KG1 (cell line): ENCODE data around the gene EDRF1.
"Not testable (repeated sequence)": the region's sequence is repeated elsewhere in the genome, so short reads cannot be mapped to it uniquely, and the experiment has no call there.

Experiments used
- DNase-seq: peaks from one replicate; lab custom pipeline; 2025; lab: John Stamatoyannopoulos, UW

EDRF1 gene

GRCh38 chr10:125719173-125720001 is at the start of gene EDRF1:
TSS of gene EDRF1 (plus strand) at chr10:125719709. CDS start at chr10:125719808, 99 bp downstream.
- DNase-seq, result peak; percentile 97

- DNase-seq, result no peak
Observed at GRCh38 chr10:125672884-125673283, 46.6 kb upstream of the EDRF1 start.

DNA sequence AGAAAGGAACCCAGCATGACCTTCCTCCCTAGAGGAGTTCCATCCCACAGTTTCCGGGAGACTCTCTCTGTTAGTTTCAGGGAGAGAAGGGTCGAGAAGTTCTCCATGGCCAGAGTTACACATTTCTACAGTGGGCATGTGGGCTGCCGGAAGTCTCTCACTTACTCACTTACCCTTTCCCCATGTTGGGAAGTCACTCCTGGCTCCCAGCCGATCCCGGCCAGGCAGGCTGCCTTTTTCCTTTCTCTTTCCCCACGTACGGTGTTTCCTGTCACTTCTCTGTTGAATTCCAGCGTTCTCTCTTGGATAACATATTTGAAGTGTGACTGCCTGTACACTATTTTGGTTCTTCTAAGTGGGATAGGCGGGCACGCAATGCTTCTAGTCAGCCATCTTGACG is 40.1 kb upstream of the EDRF1 start:
- DNase-seq, result no peak

- DNase-seq, result no peak
Observed at GRCh38 chr10:125683063-125683462, 36.4 kb upstream of the EDRF1 start, which contains the start of gene TEX36. TSS of gene TEX36 (minus strand) at chr10:125683163. CDS start at chr10:125682989, 174 bp downstream.

GRCh38 chr10:125683821-125684220 is 35.7 kb upstream of the EDRF1 start:
- DNase-seq, result no peak

DNA sequence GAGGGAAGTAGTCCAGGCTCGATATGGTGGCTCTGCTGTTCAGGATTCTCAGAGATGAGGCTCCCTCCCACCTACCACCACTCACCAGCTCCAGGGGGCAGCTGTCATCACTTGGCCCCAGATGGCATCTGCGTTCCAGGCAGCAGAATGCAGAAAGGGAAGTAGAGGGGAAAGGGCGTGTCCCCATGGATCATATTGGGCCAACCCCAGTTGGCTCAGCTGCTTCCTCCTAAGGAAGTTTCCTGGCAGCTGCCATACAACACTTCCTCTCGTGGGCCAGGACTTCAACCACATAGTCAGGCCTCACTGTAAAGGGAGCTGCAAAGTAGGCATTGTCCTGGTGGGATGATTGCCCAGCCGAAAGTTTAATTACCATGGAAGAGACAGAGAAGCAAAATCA is 34.9 kb upstream of the EDRF1 start:
- no peak for DNase-seq

- DNase-seq, result no peak
Observed at GRCh38 chr10:125687507-125688185, 31.9 kb upstream of the EDRF1 start.

DNA sequence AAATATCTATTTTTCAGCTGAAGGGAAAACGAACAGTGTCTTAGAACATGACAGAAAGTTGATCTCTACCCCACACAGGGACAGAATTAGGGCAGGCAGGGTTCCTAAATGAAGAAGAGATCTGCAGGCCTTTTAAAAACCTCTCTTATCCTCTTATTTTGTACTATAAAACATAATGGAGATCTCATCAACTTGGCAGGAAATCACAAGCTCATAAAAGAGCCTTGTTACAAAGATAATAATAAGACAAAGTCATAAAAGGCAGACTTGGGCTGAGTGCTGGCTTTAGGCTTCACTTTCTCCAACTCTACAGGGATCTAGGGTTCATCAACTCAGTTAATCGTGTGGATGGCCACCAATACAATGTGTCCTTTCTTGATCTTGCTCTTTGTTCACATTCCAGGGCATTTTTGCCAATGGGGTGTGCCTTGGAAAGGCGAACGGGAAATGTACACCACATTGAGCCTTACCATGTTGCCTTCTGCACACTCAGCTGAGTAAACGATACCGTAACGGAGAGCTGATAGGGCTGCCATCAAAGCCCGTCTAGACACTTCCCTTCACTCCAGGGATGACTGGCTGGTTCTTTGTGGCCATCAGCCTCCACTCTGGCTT is 29.4 kb upstream of the EDRF1 start:
- no peak for DNase-seq

- DNase-seq, result no peak
Observed at GRCh38 chr10:125691160-125691981, 28.1 kb upstream of the EDRF1 start.

- DNase-seq, result no peak
Observed at GRCh38 chr10:125692196-125692595, 27.3 kb upstream of the EDRF1 start.

DNA sequence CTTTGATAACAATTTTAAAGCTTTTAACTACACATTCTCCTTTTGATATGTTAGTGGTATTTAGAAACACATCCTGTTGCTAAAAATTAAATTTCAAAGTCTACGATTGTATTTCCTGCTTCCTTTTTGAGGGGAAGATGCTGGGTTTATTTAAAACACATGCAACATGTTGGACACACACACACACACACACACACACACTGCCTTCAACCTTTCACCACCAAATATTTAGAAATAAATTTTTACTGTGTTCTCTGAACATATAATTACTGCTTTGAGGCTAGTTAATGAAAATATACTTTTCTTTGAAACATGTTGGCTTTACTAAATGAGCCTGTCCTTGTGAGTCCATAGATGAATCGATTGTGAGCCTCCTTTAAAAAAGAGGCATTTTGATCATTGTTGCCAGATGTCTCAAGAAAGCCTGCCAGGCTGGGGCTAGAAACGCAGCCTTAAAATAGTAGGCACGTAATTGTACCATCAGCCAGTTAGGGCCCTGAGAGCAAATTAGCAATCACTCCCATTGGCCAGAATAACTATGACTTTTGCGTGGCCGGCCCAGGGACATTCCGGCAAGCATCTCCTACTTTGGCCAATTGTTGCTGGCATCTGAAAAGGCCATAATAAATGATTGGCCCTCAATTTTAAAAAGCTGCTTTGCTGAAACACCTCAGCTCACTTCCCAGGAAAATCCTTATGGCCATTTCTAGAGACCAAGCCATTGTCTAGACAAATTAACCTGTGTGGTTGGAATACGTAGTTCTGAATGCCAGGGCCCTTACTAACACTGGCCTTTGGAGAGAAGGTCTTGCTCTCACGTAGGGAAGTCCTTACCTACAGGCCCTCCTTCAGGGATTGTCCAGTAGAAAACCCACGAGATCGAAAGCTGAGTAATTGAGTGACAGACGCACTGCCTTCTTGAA is 26.6 kb upstream of the EDRF1 start:
- no peak for DNase-seq

DNA sequence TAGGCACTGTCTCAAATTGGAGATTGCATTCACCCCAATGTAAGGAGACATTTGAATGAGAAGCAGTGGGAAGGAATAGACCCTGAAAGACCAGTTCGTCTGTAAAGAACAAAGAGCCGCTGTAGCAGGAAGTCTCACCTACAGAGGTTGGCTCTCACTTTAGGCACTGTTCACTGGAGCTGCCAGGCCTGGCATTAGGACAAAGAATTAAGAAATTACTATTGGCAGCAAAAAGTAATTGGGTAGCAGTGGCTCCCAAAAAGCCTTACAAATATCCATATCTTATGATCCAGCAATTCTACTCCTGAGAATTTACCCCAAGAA is 26.0 kb upstream of the EDRF1 start:
- DNase-seq, result no peak

GRCh38 chr10:125694883-125695282 is 24.6 kb upstream of the EDRF1 start:
- DNase-seq, result no peak

DNA sequence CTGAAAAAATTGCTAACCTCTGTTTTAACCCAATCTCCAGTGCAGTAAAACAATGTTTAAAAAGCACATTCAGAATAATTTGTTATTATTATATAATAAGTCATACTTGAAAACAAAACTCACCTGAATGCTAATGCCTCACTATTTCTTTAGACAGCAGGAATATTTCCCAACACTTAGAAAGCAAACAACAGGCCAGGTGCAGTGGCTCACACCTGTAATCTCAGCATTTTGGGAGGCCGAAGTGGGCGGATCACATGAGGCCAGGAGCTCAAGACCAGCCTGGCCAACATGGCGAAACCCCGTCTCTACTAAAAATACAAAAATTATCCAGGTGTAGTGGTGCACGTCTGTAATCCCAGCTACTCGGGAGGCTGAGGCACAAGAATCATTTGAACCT is 22.6 kb upstream of the EDRF1 start:
- not testable (repeated sequence) for DNase-seq

- DNase-seq, result no peak
Observed at GRCh38 chr10:125698481-125698998, 21.0 kb upstream of the EDRF1 start.

GRCh38 chr10:125699562-125700143 is 19.9 kb upstream of the EDRF1 start:
- no peak for DNase-seq

GRCh38 chr10:125700355-125700911 is 19.1 kb upstream of the EDRF1 start:
- DNase-seq, result no peak

DNA sequence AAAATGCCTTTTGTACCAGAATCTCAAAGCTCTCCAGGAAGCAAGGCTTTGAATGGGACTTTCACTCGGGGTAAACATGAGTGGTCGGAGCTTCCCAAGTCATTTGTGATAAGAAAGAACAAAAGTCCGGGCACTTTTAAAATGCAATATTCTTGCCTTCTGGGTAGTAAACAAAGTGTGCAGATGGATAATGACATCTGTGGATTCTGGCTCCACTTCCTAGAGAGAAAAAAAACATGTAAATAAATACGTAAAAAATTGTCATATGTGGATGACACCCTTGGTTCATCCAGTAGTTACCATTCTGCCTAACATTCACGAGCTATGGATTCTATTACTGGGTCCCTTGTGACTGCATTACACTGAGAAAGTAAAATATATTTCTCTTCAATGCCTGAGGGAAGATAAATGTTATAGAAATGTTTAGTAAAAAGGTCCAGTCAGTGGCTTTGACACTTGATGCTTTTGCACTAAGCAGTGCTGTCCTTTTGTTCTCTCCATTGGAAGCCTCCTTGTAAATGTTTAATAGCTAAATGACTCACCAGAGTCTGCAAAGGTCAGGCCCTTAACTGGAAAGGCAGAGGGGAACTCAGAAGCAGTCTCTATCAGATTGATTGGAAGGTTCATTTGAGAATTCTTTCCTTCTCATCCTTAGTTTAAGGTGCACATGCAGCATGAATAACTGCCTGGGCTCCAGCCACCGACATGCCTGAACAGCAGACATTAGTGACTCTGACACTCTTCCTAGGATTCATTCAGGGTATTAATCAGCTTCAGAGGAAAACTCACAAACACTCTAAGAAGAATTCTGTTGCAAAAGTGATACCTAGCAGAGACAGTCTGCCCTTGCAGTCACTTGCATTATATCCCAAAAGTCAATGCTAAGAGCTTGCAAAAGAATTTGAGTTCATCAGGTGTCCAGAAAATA is 11.7 kb upstream of the EDRF1 start:
- no peak for DNase-seq

DNA sequence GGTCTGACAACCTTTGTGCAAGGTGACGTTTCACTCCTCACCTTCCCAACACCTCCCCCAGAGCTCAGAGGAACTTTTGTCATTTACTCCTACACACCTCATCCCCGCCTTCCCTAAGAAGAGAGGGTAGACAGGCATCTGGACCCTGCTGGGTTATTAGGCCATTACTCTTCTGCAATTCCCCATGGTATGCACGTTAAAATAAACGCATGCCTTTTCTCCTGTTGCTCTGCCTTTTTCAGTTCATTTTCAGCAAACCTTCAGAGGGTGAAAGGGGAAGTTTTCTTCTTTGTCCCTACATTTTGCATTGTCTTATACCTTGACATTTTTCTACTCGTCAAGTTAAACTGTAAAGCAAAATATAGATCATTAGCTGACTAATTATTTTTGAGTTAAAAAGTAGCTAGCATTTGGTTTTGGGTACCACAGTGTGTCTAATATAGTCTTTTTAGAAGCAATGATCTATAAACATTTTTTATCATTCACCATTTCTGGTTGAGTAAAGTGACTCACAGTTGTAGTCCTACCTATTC is 10.5 kb upstream of the EDRF1 start:
- DNase-seq, result no peak
